Right lobe of liver (tissue), 4 donors: Measurements from ENCODE around the gene EVA1A.

ENCODE experiments used
- POLR2A ChIP-seq: fragments of 450-650 bp; IDR thresholded peaks from one replicate; pipeline ENCODE4 v1.6.1; 2017; ENCODE audit warnings: antibody characterized with exemption, mild to moderate bottlenecking
- TF ChIP-seq, protein P1 (sequence below), 4 donors: fragments of 200-600 bp in 3 of 4; fragments of 450-650 bp in 1 of 4; IDR thresholded peaks; one replicate each; pipeline versions ENCODE4 v1.5.1 to v1.8.0; 2016 to 2022; ENCODE audit warnings: antibody characterized with exemption in 4 of 4, mild to moderate bottlenecking in 2 of 4
- donor health status: DM: no; HTN: no; CAD: no.
- donor health status: DM: no; HTN: no; CAD: no.
- donor health status: DM: no; HTN: yes; CAD: no.

DNA sequence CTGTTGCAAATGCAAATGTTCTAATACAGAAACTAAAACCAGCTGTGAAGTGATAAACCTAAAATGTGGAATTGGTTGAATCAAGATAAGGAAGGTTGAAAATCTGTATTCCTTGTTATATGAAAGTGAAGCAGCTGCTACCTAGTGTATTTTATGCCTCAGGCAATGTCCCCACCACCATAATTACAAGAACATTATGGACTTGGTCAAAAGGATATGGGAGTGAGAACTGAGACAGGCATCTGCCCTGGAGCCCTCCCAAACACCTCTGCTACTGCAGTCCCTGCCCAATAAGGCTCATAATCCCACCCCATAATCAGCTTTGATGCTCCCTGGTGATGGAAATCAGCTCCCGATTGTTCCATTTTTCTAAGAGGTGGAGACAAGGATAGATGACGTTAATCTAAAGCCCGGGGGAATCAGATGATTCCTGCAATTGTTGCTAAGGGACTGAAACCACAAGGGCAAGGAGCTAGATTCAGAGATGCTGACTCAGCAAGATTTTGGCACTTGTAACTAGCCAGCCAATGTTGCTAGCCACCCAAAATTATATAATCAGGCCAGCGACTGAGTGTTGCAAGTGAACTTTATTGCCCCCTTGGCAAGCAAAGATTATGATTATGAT is 69.5 kb downstream of the EVA1A start:
- TF ChIP-seq, protein P1, sequence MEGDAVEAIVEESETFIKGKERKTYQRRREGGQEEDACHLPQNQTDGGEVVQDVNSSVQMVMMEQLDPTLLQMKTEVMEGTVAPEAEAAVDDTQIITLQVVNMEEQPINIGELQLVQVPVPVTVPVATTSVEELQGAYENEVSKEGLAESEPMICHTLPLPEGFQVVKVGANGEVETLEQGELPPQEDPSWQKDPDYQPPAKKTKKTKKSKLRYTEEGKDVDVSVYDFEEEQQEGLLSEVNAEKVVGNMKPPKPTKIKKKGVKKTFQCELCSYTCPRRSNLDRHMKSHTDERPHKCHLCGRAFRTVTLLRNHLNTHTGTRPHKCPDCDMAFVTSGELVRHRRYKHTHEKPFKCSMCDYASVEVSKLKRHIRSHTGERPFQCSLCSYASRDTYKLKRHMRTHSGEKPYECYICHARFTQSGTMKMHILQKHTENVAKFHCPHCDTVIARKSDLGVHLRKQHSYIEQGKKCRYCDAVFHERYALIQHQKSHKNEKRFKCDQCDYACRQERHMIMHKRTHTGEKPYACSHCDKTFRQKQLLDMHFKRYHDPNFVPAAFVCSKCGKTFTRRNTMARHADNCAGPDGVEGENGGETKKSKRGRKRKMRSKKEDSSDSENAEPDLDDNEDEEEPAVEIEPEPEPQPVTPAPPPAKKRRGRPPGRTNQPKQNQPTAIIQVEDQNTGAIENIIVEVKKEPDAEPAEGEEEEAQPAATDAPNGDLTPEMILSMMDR (IDR thresholded peaks at IDR 0.05): no peak
- no peak for TF ChIP-seq POLR2A
